ENCODE data around the gene CD3E. TPM values are rescaled to one million over a fixed set of nuclear protein-coding genes. Genes with fewer than 3 reads are reported as not detected.
"Not testable (repeated sequence)": the region's sequence is repeated elsewhere in the genome, so short reads cannot be mapped to it uniquely, and the experiment has no call there.

CD3E gene
- polyA plus RNA-seq, 3 donors: 0.27 to 0.52 (median 0.36) TPM

- DNase-seq: no peak
These were observed 13.6 kb upstream of the CD3E start for GRCh38 chr11:118290923-118291322.

- no peak for DNase-seq
These were observed 12.9 kb upstream of the CD3E start for GRCh38 chr11:118291477-118292135.

- no peak for DNase-seq
These were observed 10.5 kb upstream of the CD3E start for GRCh38 chr11:118294053-118294452.

DNA sequence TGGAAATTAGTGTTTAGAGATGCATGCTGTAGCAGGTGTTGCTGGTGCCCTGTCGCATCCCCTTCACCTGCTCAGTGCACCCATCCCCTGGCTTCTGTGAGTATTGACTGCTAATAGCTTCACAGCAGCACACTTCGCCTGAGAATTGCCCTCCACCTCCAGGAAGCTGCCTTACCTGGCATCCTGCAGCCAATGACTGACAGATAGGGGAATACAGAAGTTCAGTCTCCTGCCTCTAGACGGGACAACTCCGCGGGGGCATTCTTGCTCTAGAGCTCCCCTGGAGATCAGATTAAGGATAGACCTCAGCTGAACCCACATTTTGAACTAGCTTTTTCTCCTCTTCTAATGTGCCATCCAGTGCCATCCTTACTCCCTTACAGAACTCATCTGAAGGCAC, 9.3 kb upstream of the CD3E start:
- no peak for DNase-seq

DNA sequence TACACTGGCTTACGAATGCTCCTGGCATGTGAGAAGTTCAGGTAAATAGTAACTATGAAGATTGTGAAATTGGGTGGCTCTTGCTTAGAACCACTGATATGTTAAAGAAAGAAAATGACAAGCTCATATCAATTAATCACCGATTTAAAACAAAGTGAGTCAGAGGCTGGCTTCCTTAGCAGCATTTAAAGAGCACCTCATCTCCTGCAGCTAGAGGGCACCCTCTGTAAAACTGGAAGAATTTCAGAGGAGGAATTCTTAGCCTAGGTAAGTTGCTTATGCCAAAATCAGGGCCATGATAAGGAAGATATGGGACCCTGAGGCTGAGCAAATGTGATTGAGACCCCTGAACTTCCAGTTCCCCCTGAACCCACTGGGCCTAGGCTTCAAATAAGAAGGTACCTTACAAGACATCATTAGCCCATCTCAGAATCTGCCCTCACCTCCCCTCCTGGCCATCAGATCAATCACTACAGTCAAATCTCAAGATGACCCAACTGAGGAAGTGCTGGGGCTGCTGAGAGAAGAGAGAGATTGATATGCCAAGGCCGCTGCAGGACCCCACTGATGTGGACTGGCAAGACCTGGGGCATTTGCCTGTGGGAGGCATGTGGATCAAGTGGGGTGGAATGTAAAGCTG, 8.6 kb upstream of the CD3E start:
- DNase-seq: no peak

DNA sequence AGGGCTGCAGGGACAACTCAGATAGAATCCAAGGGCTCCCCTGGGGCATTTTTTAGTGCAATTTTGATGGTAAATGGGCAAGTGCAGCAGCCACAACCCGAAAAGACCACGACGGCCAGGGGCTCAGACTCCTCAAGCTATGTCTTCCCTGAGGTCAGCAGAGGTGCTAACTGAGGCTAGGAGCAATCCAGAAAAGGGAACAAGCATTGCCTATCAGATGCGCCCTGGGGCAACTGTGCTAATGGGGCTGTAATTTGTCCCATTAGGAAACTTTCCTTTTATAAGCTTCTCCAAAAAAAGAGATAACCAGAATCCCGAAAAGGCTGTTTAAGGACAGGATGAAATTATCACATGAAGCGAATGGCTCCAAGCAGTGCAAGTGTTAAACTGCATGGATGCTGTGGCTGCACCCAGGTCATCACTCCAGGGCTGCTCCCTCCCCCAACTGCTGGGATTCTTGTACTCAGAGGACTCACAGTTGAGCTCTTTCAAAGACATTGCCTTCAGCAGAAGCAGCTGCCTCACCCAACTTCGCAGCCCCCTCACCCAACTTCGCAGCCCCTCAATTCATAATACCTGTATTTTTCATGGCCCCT, 2.8 kb upstream of the CD3E start:
- DNase-seq: no peak

DNA sequence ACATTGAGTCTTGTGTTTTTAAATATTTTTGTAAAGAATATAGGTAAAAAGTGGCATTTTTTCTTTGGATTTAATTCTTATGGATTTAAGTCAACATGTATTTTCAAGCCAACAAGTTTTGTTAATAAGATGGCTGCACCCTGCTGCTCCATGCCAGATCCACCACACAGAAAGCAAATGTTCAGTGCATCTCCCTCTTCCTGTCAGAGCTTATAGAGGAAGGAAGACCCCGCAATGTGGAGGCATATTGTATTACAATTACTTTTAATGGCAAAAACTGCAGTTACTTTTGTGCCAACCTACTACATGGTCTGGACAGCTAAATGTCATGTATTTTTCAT, 333 bp upstream of the CD3E start:
- no peak for DNase-seq

DNA sequence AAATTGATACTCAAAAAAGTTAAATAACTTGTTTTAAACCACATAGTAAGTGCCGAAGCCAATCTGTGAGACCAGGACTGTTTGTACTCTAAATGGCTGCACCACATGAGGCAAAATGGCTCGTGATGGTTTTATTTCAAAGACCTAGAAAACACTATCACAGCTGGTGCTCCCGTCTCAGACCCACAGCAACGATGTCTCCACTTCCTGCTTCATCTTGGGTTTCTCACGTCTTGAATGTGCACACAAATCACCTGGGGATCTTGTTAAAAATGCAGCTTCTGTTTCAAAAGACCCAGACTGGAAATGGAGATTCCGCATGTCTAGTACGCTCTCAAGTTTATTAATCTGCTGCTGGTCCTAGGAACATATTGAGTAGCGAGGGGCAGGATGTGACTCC, 1.2 kb downstream of the CD3E start:
- DNase-seq: no peak

DNA sequence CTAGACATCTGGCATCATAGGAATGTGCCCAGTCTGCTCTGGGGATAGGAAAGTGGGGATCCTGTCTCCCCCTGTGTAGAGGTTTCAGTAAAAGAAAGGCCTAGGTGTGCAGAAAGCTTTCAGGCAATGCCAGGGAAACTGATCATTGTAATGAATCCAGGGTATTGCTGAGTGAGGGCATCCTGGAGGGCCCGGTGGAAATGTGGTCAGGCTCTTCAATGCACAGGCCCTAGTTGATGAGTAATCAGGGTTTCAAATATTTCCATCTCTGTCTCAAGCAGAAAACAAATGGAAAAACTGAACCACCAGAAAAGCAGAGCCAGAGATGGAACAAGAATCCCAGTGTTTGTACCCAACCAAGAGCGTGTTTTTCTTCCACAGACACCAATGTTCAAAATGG, 2.0 kb downstream of the CD3E start:
- DNase-seq: no peak

GRCh38 chr11:118308995-118309528, 4.5 kb downstream of the CD3E start:
- DNase-seq: not testable (repeated sequence)

GRCh38 chr11:118310271-118310670, 5.7 kb downstream of the CD3E start:
- DNase-seq: no peak

DNA sequence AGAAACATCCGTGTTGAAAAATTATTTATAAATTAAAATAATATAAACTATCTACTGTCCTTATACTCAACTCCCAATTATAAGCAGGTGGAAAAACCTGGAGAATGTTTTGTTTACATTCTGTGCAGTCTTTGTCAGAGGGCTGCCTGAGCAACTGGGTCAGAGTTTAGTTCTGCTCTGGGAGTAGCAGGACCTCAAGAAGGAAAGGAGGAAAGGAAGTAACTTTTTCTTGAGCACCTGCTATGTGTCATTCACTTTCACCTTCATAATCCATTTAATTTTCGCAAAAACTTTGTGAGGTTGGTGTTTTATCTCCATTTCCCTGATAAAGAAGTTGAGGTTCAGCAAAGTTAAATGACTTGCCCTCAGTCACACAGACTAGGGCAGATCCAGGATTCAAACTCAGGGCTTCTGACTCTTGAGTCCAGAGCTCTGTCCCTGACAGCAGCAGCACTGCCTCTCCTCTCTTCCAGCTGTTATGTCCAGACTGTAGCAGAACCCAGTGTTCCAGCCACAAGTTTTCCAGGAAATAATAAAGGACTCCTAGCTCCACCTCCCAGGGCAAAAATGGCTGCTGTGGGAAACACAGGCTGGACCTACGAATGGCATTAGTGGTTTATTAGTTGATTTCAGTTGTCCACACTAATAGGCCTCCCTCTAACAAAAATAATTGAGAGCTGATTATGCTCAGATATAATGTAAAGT, 6.4 kb downstream of the CD3E start:
- no peak for DNase-seq

GRCh38 chr11:118311518-118311917, 7.0 kb downstream of the CD3E start:
- no peak for DNase-seq

DNA sequence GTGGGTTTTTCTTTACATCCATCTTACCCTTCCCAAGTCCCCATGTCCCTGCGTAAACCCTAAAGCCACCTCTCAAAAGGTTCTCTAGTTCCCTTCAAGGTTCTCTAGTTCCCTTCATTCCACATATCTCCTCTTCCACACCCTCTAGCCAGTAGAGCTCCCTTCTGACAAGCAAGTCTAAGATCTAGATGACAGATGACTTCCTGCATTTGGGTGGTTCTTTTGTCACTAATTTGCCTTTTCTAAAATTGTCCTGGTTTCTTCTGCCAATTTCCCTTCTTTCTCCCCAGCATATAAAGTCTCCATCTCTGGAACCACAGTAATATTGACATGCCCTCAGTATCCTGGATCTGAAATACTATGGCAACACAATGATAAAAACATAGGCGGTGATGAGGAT, 7.8 kb downstream of the CD3E start:
- DNase-seq: no peak

DNA sequence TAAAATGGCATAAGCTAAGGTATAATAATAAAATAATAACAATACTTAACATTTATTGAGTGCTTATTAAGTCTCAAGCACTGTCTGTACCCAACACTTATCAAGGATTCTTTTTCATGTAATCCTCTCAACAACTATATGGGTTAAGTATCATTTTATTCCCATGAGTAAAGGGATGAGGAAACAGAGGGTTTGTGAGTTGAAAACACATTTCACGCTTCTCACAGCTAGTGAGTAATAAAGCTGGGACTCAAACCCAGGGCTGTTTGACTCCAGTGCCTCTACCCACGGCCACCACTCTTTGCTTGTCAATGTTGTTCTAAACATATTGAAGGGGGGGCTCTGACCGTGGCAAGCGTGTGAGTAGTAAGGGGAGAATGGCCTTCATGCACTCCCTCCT, 8.7 kb downstream of the CD3E start:
- no peak for DNase-seq

DNA sequence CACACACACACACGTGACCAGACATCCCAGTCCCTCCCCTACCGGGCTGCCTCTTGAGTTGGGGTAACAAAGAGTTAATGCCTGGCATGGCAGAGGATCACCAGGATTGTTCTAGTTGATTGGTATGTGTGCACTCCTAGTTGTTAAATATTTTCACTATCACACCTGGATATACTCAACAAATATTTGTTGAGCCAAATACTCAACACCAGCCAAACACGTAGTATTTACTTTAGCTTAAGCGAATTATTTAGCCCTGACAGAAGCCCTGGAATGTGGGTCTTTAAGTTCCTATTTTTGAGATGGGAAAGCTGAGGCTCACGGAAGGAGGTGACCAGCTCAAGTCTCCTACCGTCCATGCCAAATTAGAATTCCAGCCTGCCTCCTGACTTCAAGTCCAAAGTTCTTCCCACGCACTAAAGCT, 10.5 kb downstream of the CD3E start:
- DNase-seq: no peak

- DNase-seq: no peak
These were observed 13.6 kb downstream of the CD3E start for GRCh38 chr11:118318124-118318523.

DNA sequence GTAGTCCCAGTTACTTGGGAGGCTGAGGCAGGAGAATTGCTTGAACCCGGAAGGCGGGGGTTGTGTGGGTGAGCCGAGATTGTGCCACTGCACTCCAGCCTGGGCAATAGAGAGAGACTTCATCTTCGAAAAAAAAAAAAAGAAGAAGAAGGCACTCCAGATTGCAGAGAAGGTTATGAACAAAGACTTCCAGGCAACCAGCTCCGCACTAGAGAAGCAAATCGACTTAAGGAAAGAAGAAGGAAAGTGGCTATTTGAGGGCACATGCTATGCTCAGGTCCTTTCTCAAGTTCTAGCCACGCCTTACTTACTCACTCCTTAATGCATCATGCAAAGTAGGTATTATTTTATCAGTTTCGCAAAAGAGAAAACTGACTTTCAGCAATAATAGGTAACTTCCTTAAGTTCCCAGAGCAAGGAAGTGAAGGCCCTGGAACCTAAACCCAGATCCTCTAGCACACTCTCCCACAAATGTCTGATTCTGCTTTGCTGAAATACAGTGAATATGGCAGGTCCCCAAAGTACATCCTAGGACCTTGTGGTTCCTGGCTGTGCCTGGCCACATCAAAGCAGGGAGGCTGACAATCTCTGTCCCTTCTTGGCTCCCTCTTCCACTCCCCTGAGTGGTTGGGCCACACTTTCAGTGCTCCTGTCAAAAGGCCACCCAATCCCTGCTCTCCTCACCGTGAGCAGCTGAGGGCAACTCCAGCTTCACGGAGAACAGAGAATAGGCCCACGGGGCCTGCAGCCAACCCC, 14.2 kb downstream of the CD3E start:
- no peak for DNase-seq

GRCh38 chr11:118319337-118319707, 14.8 kb downstream of the CD3E start:
- DNase-seq: no peak

GRCh38 chr11:118320515-118320914, 16.0 kb downstream of the CD3E start:
- DNase-seq: no peak

DNA sequence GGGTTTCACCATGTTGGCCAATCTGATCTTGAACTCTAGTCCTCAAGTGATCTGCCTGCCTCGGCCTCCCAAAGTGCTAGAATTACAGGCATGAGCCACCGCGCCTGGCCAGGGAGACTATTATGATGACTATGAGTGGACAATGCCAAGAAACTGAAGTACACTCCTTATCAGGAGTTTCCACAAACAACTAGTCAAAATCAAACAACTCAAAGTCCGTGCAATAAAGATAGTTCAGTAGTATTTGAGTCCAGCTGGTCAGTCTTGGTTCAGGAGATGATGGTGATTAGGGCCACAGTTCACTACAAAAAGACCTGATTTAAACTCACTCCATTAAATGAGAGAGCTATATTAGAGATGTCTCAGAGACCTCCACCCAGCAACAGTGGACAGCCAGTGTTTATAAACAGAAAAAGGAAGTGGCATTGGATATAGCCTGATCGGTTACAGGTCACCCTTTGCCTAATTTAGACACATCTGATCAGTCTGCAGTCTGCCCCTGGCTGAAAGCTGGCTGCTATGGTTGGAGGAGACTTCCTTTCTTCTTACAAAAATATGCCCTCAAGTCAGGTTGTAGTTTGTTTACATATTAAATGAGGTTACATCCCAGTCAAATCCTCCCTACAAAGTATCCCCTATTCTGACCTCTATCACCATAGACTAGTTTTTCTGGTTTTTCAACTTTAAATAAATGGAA, 17.0 kb downstream of the CD3E start:
- no peak for DNase-seq
